DMS 273 treated with DMSO at 0.1 percent for 48 hours (cell line): ENCODE data around the gene FAT1.

ENCODE experiments used
- DNase-seq: peaks from one replicate; lab custom pipeline; 2025; lab: John Stamatoyannopoulos, UW

The FAT1 gene

DNA sequence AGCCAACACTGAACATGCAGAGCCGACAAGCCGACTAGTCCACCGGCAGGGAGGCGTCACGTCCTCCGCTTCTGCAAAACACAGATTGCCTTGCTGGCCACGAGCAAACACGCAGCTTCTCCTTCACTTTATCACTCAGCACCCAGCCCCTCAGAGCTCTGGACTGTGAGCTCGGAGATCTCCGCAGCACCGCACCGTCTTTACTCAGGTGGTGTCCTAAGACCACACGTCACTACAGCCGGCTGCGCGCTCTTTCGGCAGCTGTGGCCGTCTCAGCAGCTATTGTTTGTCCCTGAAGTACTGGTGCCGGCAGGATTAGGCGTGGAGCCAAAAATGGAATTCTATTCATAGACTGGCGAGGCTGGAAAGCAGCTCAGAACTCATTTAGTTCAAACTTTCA is 72.0 kb downstream of the FAT1 start:
- DNase-seq = no peak

DNA sequence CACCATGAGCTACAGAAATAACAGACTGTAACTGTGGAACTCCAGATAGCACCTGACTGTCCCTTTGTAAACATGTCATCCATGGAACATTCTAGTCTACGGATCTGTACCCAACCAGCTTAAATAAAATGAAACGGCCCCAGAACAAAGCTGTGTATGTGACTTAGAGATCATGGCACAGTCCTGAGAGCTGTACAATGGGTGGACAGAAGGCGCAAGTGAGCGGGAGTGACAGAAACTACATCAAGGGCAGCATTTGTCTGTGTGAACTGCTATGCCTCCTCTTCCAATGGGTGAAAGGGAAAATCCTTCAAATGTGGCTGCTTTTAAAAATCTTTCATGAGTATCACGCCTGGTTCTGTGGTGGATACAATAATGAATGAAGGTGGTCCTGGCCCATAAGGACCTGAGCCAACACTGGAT is 72.5 kb downstream of the FAT1 start:
- no peak for DNase-seq

DNA sequence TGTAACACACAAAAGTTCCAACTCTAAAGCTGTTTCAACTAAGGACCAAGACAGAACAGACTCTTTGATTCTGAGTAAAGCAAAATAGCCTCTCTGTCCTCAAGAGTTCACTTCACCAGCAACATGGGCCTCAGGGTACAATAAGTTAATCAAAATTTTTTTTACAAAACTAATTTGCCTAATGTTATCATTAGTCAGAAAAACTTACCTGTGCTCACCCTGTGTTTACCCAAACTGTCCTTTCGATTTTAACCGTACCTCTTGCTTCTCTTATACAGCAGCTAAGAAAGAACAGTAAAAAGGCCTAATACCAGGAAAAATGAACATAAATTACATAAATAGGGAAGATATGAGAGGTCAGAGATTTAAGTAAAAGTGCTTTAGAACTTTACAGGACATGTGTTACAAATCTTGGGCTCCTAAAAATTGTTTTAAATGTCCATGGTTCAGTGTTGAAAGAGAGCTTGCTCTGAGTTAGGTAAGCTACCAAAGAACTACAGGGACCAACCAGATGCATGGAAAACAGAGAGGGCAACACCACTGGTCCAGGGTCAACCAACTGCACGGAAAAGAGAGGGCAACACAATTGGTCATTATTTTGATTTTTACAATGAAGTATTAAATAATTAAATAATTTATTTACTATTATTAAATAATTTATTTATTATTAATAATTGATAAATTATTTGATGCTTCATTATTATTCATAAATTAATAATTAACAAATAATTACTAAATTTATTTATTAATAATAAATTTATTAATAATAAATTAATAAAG is 73.1 kb downstream of the FAT1 start:
- DNase-seq = no peak

DNA sequence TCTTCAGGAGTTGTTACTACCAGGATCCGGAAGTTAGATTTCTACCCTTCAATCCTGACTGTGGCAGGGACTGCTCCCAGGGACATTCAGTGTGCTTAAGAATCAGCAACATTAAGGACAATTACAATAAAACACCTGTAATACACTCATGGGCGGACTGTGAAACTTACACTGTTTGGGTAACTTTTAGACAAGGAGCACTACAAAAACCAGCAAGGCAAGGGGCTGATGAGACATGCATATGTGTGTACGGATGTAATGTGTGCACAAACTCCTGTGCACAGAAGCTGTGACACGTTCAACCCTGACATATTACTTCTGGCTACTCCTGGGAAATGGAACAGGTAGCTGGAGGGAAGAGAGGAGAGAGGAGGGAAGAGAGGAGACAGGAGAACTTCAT is 75.8 kb downstream of the FAT1 start:
- DNase-seq = no peak

DNA sequence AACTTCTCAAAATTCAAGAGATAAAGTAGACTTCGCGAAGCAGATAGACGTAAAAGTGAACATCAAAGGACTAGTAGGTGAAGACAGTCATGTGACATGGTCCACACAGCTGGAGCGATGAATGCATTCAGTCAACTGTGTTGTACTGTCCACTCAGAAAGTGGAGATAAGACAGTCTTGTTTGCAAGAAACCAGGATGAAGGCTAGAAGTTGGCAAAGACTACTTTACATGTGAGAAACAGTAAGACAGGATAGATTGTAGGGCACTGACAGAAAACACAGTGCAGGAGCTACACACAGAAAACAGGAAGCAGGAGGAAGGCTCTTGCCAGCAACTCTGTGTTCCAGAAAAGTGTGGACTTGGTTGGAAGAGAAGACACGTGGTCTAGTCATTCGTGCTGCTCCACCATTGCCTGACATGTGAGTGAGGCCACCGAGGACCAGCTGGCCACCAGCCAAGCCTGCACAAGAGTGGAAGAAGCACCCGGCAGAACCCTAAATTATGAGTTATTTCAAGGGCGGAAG is 78.9 kb downstream of the FAT1 start:
- DNase-seq = no peak

DNA sequence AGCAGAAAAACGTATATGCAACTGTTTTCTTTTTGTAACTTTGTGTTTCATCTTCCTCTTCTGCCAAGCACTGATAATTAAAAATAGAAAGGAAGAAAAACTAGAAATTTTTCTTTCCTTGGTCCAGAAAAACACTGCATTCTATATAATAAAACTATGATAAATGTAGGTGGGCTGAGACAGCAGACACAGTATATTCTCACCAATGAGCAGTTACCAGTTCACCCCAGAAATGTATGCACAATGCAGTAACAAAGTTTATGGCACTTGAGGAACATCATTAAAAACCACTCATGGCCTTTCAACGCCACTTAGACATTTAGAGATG is 79.4 kb downstream of the FAT1 start:
- no peak for DNase-seq

DNA sequence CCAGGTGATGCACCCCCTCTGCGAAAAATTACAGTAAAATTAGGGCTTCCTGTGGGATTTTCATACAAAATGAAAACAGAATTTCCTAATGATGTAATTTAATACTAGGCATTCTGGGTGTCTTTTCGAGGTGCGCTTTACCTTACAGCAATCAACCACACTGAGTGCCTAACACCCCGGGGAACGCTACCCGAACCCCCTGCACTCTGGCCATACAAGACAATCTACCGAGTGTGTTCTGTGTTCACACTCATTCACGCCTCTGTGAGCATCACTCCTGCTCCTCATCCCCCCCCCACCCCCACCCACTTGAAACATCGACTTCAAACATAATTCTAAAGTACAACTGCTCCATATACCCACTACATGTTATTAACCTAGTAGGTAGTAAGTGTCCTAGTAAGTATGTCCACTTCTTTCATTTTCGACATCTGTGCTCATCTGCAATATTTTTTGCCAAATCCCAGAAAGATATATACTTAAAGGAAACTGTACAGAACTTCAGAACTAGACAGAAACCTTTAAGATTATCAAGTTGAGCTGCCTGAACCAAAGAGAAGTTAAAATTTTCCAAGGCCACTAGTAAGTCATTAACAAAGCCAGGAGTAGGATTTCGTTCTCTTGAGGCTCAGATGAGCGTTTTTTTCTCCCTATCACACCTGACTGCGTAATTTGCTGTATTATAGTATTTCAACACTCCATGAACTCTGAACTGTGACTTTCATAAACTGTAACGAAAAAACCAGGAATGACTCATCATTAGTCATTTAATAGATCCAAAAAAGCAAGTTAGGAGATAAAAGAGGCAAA is 80.0 kb downstream of the FAT1 start:
- DNase-seq = no peak

DNA sequence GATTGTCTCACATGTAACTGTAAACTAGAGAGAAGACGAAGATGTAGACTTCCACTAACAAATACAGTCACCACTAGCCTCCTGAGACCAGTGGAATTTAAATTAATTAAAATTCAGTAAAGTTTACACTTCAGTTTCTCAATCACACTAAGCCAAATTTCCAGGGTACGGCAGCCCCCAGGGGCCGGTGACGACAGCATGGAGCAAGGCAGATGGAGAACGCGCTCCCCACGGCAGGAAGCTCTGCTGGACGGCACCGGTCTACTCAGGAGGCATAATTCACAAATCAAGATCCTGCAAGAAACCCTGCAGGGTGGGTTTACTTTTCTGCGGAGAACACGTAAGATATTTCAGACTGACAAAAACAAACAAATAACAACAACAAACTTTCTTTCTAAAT is 80.7 kb downstream of the FAT1 start:
- DNase-seq = no peak

DNA sequence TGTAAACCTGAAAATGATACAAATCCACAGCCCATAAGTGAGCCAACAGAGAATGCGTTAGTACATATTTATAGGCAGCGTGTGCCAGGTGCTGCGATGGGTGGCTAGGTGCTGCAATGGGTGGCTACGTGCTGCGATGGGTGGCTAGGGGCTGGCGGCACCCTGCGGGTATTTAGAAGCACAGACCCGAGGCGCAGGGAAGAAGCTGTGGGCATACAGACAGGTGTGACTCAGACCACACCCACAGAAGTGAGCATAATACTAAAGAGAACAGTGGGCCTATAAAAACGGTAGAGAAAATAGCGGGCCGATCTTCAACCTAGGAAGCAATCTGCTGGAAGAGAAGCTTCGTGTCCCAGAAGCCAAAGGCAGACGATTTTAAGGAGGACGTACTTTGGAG is 81.1 kb downstream of the FAT1 start:
- no peak for DNase-seq

DNA sequence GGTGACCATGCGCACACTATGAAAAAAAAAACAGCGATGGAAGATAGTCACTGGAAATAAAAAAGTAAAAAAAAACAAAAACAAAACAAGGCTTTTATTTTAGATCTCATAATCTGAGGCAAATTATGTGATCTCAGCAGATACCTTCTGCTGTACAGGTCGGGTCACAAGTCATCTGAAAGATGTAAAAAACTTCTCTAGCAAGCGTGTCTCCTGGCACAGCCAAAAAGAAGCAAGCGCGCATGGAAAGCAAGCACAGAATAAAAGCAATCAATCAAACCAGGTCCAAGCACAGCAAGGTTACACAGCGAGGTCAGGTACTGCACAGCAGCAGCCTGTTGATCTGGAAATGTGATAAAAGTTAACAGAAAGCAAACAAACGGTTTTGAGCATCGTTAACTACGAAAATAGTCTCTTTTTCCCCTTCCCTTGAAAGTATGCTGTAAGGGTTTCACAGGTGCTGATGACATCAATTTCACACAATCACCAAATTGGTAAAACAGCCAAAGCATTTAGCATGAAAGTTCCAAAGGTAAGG is 89.0 kb downstream of the FAT1 start:
- no peak for DNase-seq

DNA sequence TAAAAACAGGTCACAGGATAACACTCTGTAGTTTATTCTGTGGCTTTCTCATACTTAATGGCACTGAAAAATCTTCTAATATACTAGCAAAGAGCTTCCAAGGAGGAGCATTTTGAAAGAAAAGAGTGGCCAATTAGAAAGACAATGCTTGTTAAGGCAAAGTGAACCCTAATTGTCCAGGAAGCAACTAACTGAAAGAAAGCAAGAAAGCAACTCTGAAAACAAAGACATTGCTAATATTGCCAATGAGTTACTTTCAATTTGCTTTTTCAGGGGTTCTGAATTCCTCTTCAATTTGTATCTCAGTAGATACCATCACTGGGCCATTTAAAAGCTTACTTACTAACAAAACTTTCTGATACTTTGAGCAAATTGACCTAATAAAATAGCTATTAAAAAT is 89.8 kb downstream of the FAT1 start:
- DNase-seq = no peak

DNA sequence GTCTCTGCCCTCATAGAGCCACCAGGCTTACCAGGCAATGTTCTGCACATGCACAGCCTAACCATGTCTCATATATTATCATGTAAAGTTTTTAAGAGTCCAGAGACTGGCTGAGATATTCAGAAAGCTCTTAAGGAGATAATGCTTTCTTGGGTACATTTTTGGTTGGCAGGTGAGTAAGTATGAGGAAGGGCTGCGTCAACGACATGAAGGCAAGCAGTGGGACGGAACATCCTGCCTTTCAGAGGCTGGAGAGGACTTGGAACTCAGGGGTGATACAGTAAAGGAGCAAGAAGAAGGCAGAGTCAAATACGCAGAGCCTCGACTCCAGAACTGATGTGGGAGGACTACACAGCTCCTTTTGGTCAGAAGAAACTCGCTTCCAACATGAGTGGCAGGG is 93.5 kb downstream of the FAT1 start:
- DNase-seq = no peak

DNA sequence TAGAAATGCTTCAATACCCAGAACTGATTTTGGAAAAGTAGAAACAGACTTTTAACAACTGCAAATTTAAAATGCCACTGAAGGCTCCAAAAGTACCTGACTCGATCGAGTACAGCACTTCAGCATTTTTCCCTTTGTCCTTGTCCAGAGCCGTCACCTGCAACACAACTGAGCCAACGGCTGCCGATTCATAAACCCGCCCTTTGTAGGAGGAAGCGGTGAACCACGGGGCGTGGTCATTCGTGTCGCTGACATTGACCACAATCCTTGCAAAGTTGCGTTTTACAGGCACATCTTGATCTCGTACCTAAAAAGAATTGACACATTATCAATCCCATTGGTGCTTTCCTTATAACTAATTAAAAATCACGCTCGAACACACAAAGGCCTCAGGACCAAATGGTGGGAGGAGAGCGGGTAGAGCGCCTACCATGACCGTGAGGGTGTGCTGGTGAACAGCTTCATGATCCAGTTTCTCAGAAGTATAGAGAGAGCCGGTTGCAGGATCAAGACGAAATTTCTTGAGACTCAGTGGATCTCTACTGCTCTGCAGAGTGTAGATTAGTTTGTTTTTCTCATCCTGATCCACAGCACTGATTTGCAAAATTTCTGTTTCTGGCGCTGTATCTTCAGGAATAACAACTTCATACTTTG is 95.5 kb downstream of the FAT1 start:
- no peak for DNase-seq

DNA sequence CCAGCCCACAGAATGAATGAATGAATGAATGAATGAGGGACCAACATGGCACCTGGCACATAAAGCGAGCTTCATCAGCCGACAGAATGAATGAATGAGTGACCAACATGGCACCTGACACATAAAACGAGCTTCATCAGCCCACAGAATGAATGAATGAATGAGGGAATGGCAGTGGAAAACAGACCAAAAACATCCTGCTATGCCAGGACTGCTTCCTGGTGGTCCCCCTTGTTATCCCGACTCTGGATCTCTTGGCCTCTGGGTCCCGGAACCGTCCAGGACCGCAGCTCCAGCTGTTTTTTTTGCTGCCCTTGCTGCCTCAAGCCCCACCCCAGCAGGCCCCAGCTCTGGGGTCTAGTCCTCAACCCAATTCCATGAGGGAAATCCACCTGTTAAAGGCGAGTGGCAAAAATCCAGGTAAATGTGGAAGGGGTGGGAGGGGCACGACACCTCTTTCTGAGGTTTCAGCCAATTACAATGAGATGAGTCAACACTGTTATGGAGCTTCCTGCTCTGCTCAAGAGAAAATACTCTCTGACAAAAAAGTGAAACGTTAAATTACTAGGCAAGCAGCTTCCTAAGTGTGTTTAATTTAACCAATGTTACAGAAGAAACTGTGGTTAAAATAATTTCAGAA is 96.3 kb downstream of the FAT1 start:
- no peak for DNase-seq

DNA sequence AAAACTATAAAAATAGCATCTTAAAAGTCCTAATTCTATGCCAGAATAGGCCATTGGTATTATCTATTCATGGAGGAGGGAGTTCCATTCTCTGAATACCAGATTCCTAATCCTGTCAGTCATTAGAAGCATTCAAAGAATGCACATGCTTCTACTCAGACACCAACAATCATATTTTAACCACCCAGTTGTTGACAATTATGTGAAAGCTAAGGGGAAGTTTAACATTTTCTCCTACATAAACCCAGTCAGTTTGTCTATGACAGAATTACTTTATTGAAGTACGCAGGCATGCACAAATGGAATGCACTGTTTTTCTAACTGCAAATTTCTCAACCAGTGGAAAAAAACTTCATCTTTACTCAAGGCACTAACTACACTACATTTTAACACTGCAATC is 98.7 kb downstream of the FAT1 start:
- DNase-seq = no peak

DNA sequence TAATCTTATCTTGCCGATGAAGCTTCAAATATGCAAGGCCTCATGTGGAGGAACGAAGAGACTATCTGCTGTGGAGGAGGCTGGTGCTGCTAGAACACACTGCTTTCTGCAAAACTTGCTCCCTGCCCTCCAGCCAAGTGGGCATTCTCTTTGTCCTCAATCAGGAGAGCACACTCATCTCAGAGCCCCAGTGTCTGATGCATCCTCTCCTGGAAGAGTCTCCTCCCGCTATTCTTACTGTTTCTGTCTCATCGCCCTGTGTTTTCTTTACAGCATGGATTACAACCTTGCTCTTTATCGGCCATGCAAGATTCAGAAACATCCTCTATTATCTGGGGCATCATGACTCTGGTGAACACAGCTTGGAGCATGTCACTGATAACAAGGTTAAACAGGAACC is 100.1 kb downstream of the FAT1 start:
- DNase-seq = no peak

DNA sequence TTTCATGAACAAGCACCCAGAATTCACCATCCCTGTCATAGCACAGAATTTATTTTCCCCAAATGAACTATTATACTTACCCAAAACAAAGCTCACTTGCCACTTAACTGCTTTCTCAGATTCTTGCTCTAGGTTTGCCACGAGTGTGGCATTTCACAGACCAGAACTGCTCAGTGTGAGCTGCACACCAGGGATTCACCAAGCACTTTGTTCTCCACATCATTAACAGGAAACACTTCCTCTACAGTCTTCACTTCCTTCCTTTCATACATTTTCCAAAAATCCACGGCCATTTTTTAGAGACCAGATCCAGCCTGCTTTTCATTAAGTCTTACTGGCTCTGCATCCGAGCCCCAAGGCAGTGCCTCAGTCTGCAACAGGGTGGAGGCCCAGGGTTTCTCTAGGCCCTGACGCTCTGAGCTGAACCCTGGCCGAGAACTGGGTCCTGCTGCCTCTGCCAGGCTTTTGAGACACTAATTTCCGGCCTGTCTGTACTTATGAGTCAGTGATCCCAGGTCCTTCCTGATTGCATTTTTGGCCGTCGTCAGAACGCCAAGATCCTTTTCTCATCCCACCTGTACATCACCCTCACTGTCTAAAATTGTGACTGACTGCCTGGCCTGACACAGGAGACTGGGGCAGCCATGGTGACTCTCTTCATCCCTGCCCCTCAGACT is 100.7 kb downstream of the FAT1 start:
- no peak for DNase-seq

DNA sequence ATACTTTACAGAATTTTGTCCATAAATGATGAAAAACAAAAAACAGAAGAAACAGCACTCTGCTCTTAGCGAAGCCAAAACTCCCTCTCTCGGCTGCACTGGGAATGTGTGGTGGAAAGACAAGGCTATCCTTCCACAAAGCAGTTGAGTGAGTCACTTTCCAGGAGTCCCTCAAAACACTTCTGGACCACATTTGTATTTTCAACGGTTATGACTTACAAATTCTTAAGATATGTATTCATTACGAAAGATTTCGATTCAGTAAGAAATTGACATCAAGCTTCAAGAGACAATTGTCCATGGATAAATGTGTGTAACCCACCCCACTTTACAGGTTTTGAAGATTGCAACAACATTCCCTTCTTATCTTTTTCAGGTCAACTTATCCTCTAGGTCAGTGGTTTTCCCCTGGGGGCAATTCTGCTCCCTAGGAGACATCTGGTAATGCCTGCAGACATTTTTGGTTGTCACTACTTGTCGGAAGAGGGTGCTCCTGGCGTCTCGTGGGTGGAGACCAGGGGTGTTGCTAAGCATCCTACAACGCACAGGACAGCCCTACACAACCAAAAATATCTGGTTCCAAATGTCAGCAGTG is 101.6 kb downstream of the FAT1 start:
- DNase-seq = no peak

DNA sequence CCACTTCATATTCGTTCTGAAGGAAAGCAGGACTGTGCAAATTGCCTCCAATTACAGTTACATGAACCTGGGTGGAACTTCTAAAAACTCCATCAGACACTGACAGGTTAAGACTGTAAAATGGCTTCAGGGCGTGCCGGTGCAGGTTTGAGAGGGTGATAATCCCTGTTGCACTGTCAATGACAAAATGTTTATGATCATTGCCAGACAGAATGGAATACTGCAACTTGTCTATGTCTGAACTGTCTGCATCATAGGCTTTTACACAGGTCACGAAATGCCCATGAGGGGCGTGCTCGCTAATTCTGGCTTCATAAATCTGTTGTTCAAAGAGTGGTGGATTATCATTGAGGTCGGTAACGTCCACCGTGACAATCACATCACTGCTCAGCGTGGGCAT is 104.6 kb downstream of the FAT1 start:
- DNase-seq = no peak

DNA sequence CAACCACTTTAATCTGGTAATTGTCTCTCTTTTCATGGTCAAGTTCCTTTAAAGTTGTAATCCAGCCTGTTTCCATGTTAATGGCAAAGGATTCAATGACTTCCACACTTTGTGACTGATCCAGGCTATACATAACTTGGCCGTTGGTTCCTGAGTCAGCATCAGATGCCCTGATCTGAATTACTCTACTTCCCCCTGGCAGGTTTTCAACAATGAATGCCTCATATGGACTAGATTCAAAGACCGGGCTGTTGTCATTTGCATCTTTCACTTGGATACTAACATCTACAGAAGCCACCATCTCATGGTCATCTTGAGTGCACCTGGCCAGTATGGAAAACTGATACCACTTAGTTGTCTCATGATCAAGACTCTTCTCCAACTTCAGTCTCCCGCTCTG is 105.7 kb downstream of the FAT1 start:
- DNase-seq = no peak

DNA sequence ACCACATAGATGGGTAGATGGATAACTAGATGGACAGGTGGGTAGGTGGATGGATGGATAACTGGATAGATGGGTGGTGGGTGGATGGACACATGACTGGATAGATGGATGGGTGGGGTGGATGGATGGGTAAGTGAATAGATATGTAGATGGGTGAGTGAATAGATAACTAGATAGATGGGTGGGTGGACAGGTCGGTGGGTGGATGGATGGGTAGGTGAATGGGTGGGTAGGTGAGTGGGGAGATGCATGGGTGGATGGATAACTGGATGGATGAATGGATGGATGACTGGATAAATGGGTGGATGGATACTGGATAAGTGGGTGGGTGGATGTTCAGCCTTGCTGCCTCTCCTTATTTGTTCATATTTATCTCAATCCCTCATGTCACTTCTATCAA is 116.2 kb downstream of the FAT1 start:
- no peak for DNase-seq
